Loucy (cell line): ENCODE results near the gene GON4L.
"Not testable (repeated sequence)": the region's sequence is repeated elsewhere in the genome, so short reads cannot be mapped to it uniquely, and the experiment has no call there.

Experiments
- H2AFZ ChIP-seq: fragments of 200-600 bp; sonication (generic); 2 replicates; pipeline ENCODE4 v1.6.0; 2016; ENCODE audit warnings: antibody characterized with exemption, mild to moderate bottlenecking, low read length, moderate library complexity
- H3F3A ChIP-seq: fragments of 200-600 bp; 2 replicates; pipeline ENCODE4 v1.6.0; 2016; ENCODE audit warnings: antibody characterized with exemption, low read depth, mild to moderate bottlenecking
- H3K27me3 ChIP-seq: fragments of 200-600 bp; sonication (generic); 2 replicates; pipeline ENCODE4 v1.6.1; 2014; ENCODE audit warnings: low read length, mild to moderate bottlenecking; ENCODE audit not compliant: insufficient read depth, poor library complexity, severe bottlenecking
- H3K36me3 ChIP-seq: fragments of 200-600 bp; sonication (generic); 2 replicates; pipeline ENCODE4 v1.6.1; 2016; ENCODE audit warnings: low read length; ENCODE audit not compliant: insufficient read depth
- H3K4me1 ChIP-seq: fragments of 200-600 bp; sonication (generic); 2 replicates; pipeline ENCODE4 v1.5.1; 2014; ENCODE audit warnings: low read length, mild to moderate bottlenecking; ENCODE audit not compliant: insufficient read depth, poor library complexity, severe bottlenecking
- H3K4me2 ChIP-seq: fragments of 200-600 bp; sonication (generic); 2 replicates; pipeline ENCODE4 v1.6.0; 2014; ENCODE audit warnings: antibody characterized with exemption, low read length, low read depth, mild to moderate bottlenecking; ENCODE audit not compliant: poor library complexity, severe bottlenecking
- H3K4me3 ChIP-seq: fragments of 200-600 bp; sonication (generic); 2 replicates; pipeline ENCODE4 v1.5.1; 2014; ENCODE audit warnings: low read length, mild to moderate bottlenecking, mixed read lengths; ENCODE audit not compliant: poor library complexity, severe bottlenecking
- H3K79me2 ChIP-seq: fragments of 200-600 bp; sonication (generic); 2 replicates; pipeline ENCODE4 v1.6.1; 2014; ENCODE audit warnings: low read length; ENCODE audit not compliant: insufficient read depth
- H3K9ac ChIP-seq: fragments of 200-600 bp; sonication (generic); 2 replicates; pipeline ENCODE4 v1.6.0; 2014; ENCODE audit warnings: mild to moderate bottlenecking, low read depth, low read length, moderate library complexity; ENCODE audit not compliant: poor library complexity, severe bottlenecking
- H3K9me2 ChIP-seq: fragments of 200-600 bp; sonication (generic); replicated peaks from 2 replicates; pipeline ENCODE4 v1.6.1; 2016; ENCODE audit warnings: low read depth, low read length, mixed read lengths
- H3K9me3 ChIP-seq: fragments of 200-600 bp; sonication (generic); 2 replicates; pipeline ENCODE4 v1.6.1; 2014; ENCODE audit warnings: mild to moderate bottlenecking, antibody characterized with exemption, low read length, low read depth; ENCODE audit not compliant: insufficient read depth
- H4K20me1 ChIP-seq: fragments of 200-600 bp; sonication (generic); 2 replicates; pipeline ENCODE4 v1.6.0; 2014; ENCODE audit warnings: antibody characterized with exemption, low read length, mild to moderate bottlenecking; ENCODE audit not compliant: insufficient read depth, poor library complexity, severe bottlenecking
- EZH2phosphoT487 ChIP-seq: fragments of 200-600 bp; IDR thresholded peaks from 2 replicates; pipeline ENCODE4 v1.6.1; 2018; ENCODE audit warnings: antibody characterized with exemption, mild to moderate bottlenecking, moderate library complexity, borderline replicate concordance
- TF ChIP-seq, protein P1 (sequence below): fragments of 200-600 bp; sonication (generic); conservative IDR thresholded peaks from 2 replicates; pipeline ENCODE4 v1.5.1; 2014; ENCODE audit warnings: mild to moderate bottlenecking, antibody characterized with exemption, low read length

Gene GON4L

DNA sequence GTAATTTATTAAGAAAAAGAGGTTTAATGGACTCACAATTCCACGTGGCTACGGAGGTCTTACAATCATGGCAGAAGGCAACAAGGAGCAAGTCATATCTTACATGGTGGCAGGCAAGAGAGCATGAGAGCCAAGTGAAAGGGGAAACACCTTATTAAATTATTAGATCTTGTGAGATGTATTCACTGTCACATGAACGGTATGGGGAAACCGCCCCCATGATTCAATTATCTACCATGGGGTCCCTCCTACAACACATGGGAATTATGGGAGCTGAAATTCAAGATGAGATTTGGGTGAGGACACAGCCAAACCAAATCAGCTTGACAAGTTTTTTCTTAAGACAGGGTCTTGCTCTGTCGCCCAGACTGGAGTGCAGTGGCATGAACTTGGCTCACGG, 153.8 kb downstream of the GON4L start:
- Histone ChIP-seq H3K4me1 (no peaks in the 10 kb centered on the region), H3K4me2 (no peak overlapping the region), H3K79me2 (peaks cover 43% of the 10 kb centered on the region), H3K36me3 (no peaks in the 10 kb centered on the region), H3F3A (no peaks in the 10 kb centered on the region), H4K20me1 (no peaks in the 10 kb centered on the region), H3K27me3 (no peaks in the 10 kb centered on the region), H3K9ac (no peak overlapping the region), H3K9me2 (no peaks in the 10 kb centered on the region), H2AFZ (no peak overlapping the region), H3K9me3 (no peaks in the 10 kb centered on the region), H3K4me3 (no peak overlapping the region)
- TF ChIP-seq, protein P1, sequence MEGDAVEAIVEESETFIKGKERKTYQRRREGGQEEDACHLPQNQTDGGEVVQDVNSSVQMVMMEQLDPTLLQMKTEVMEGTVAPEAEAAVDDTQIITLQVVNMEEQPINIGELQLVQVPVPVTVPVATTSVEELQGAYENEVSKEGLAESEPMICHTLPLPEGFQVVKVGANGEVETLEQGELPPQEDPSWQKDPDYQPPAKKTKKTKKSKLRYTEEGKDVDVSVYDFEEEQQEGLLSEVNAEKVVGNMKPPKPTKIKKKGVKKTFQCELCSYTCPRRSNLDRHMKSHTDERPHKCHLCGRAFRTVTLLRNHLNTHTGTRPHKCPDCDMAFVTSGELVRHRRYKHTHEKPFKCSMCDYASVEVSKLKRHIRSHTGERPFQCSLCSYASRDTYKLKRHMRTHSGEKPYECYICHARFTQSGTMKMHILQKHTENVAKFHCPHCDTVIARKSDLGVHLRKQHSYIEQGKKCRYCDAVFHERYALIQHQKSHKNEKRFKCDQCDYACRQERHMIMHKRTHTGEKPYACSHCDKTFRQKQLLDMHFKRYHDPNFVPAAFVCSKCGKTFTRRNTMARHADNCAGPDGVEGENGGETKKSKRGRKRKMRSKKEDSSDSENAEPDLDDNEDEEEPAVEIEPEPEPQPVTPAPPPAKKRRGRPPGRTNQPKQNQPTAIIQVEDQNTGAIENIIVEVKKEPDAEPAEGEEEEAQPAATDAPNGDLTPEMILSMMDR, result no peak
- TF ChIP-seq EZH2phosphoT487, result no peak

DNA sequence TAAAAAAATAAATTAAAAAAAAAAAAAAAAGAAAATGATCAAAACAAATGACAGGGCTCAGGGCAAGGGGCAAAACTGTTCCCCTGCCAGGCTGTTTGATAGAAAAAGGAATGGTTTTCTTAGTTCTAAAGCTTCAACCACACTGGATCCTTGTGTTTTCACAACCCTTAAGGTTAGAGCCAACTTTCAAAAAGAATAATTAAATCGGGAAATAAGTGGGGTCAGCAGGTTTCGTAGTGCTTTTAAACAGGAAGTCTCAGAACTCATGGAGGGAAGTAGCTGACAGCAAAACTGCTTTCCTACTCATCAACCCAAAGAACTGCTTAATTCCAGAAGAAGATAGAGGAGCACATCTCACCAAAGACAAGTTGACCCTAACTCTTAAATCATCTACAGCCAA, 155.3 kb downstream of the GON4L start:
- not testable (repeated sequence) for H3K9ac ChIP-seq, H4K20me1 ChIP-seq, H3K36me3 ChIP-seq, H3F3A ChIP-seq, H3K4me1 ChIP-seq, H2AFZ ChIP-seq, H3K4me3 ChIP-seq, H3K9me3 ChIP-seq, H3K27me3 ChIP-seq, H3K9me2 ChIP-seq, H3K4me2 ChIP-seq
- H3K79me2 ChIP-seq, result peaks cover 50% of the 10 kb centered on the region
